ENCODE data around the gene DEPDC1. TPM values are rescaled to one million over a fixed set of nuclear protein-coding genes. Genes with fewer than 3 reads are reported as not detected.

Gene DEPDC1
- total RNA-seq, 2 donors from 2014 or later: not detected

GRCh38 chr1:68438310-68438709 is 58.6 kb downstream of the DEPDC1 start:
- no peak for DNase-seq (ENCODE audit: low spot score)
- Histone ChIP-seq H3K36me3 (no peaks in the 10 kb centered on the region), H3K4me3 (no peak overlapping the region), H3K4me1 (ENCODE audit: control insufficient read depth in 1 of 2, low read depth in 2 of 2) (no peaks in the 10 kb centered on the region), H3K9me3 (no peaks in the 10 kb centered on the region), H3K27ac (no peak overlapping the region), H3K27me3 (replicated peaks; ENCODE audit: insufficient read depth) (no peaks in the 10 kb centered on the region)
- ATAC-seq (ENCODE audit: insufficient number of reproducible peaks, low FRiP score, low read depth): no peak
- TF ChIP-seq, protein P1, sequence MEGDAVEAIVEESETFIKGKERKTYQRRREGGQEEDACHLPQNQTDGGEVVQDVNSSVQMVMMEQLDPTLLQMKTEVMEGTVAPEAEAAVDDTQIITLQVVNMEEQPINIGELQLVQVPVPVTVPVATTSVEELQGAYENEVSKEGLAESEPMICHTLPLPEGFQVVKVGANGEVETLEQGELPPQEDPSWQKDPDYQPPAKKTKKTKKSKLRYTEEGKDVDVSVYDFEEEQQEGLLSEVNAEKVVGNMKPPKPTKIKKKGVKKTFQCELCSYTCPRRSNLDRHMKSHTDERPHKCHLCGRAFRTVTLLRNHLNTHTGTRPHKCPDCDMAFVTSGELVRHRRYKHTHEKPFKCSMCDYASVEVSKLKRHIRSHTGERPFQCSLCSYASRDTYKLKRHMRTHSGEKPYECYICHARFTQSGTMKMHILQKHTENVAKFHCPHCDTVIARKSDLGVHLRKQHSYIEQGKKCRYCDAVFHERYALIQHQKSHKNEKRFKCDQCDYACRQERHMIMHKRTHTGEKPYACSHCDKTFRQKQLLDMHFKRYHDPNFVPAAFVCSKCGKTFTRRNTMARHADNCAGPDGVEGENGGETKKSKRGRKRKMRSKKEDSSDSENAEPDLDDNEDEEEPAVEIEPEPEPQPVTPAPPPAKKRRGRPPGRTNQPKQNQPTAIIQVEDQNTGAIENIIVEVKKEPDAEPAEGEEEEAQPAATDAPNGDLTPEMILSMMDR (IDR thresholded peaks at IDR 0.05): no peak

- H3K9me3 ChIP-seq: no peaks in the 10 kb centered on the region
- DNase-seq (ENCODE audit: low spot score) (no peak), ATAC-seq (ENCODE audit: insufficient number of reproducible peaks, low FRiP score, low read depth) (no peak)
- H3K27me3 ChIP-seq (replicated peaks; ENCODE audit: insufficient read depth): no peaks in the 10 kb centered on the region
- TF ChIP-seq, protein P1 (IDR thresholded peaks at IDR 0.05): no peak
- no peaks in the 10 kb centered on the region for H3K4me1 ChIP-seq (ENCODE audit: control insufficient read depth in 1 of 2, low read depth in 2 of 2)
- H3K27ac ChIP-seq: no peak overlapping the region
- H3K36me3 ChIP-seq: no peaks in the 10 kb centered on the region
- no peak overlapping the region for H3K4me3 ChIP-seq
Observed at GRCh38 chr1:68433395-68433794, 63.5 kb downstream of the DEPDC1 start.

GRCh38 chr1:68431076-68431475 is 65.8 kb downstream of the DEPDC1 start:
- Histone ChIP-seq H3K9me3 (no peaks in the 10 kb centered on the region), H3K27me3 (replicated peaks; ENCODE audit: insufficient read depth) (no peaks in the 10 kb centered on the region), H3K4me1 (ENCODE audit: control insufficient read depth in 1 of 2, low read depth in 2 of 2) (no peaks in the 10 kb centered on the region), H3K4me3 (no peak overlapping the region), H3K36me3 (no peaks in the 10 kb centered on the region), H3K27ac (no peak overlapping the region)
- no peak for DNase-seq (ENCODE audit: low spot score)
- TF ChIP-seq, protein P1 (IDR thresholded peaks at IDR 0.05): no peak
- ATAC-seq (ENCODE audit: insufficient number of reproducible peaks, low FRiP score, low read depth): no peak

DNA sequence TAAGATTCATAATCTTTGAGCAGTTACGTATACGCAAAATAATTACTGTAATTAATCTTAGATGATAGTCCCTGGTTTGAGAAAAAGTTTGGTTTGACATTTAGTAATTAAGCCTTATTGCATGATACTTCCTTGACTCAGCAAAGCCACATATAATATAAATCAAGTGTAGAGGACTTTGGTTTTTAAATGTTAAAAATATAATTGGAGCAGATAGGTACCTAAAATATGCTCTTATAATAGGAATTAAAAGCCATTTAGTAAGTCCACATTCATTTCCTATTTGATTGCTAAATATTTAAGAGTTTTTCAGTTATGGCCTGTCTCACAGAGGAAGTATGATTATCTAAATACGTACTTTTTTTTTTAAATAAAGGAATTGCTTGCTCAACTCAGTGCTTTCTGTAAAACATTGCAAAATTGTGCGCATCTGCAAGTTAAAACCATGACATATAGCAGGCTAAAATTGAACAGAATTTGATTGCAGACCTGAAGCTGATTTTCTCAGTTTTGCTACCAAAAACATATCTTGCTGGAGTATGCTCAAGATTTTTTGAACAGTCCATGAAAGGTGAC is 67.6 kb downstream of the DEPDC1 start:
- H3K27me3 ChIP-seq (replicated peaks; ENCODE audit: insufficient read depth): no peaks in the 10 kb centered on the region
- H3K36me3 ChIP-seq: no peaks in the 10 kb centered on the region
- no peaks in the 10 kb centered on the region for H3K4me1 ChIP-seq (ENCODE audit: control insufficient read depth in 1 of 2, low read depth in 2 of 2)
- no peak overlapping the region for H3K27ac ChIP-seq
- DNase-seq (ENCODE audit: low spot score): no peak
- H3K4me3 ChIP-seq: no peak overlapping the region
- no peak for ATAC-seq (ENCODE audit: insufficient number of reproducible peaks, low FRiP score, low read depth)
- H3K9me3 ChIP-seq: no peaks in the 10 kb centered on the region
- TF ChIP-seq, protein P1 (IDR thresholded peaks at IDR 0.05): no peak

DNA sequence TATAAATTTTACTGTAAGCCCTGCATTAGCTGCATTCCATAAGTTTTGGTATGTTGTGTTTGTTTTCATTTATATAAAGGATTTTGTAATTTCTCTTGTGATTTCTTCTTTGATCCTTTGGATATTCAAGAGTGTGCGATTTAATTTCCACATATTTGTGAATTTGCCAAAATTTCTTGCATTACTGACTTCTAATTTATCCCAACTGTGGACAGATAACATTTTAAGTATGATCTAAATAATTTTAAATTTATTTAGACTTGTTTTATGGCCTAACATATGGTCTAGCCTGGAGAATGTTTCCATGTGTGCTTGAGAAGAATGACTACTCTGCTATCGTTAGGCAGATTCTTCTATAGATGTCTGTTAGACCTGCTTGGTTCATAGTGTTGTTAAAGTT is 70.3 kb downstream of the DEPDC1 start:
- ATAC-seq (ENCODE audit: insufficient number of reproducible peaks, low FRiP score, low read depth): no peak
- H3K4me3 ChIP-seq: no peak overlapping the region
- no peaks in the 10 kb centered on the region for H3K9me3 ChIP-seq
- H3K36me3 ChIP-seq: no peaks in the 10 kb centered on the region
- no peak for DNase-seq (ENCODE audit: low spot score)
- no peaks in the 10 kb centered on the region for H3K4me1 ChIP-seq (ENCODE audit: control insufficient read depth in 1 of 2, low read depth in 2 of 2)
- no peaks in the 10 kb centered on the region for H3K27me3 ChIP-seq (replicated peaks; ENCODE audit: insufficient read depth)
- H3K27ac ChIP-seq: no peak overlapping the region
- TF ChIP-seq, protein P1 (IDR thresholded peaks at IDR 0.05): no peak

Other genes starting within 250 kb of the DEPDC1 start
- not detected for gene RPE65, start 47.1 kb downstream of the DEPDC1 start, total RNA-seq

Data from thoracic aorta (tissue), 2 donors.